H1 (cell line): Measurements from ENCODE around the gene NOC2L. TPM values are rescaled to one million over a fixed set of nuclear protein-coding genes. Genes with fewer than 3 reads are reported as not detected.

ENCODE experiments used
- BRCA1 ChIP-seq: IDR thresholded peaks from 2 replicates; pipeline ENCODE4 v1.6.1; 2012; ENCODE audit warnings: low read depth, low read length, improper control_type of control experiment
- CBX8 ChIP-seq: fragments of 300-800, 300-1000 bp; sonication (generic); IDR thresholded peaks from 2 replicates; pipeline ENCODE4 v1.7.1; 2016; ENCODE audit warnings: low read depth, low read length, borderline replicate concordance
- CEBPB ChIP-seq: IDR thresholded peaks from 2 replicates; pipeline ENCODE4 v1.6.1; 2012; ENCODE audit warnings: low read depth, low read length
- CHD1 ChIP-seq: IDR thresholded peaks from 2 replicates; pipeline ENCODE4 v1.6.1; 2012; ENCODE audit warnings: low read depth, low read length, improper control_type of control experiment
- CREB1 ChIP-seq: IDR thresholded peaks from 2 replicates; pipeline ENCODE4 v1.6.1; 2012; ENCODE audit warnings: inconsistent platforms
- CTCF ChIP-seq, 3 experiments: IDR thresholded peaks; 1 replicate in 2 of 3; 2 replicates in 1 of 3; pipeline versions ENCODE4 v1.5.1 to v1.6.1; 2011; ENCODE audit warnings: low read length in 3 of 3, mild to moderate bottlenecking in 3 of 3, inconsistent platforms in 2 of 3, low read depth in 1 of 3, moderate library complexity in 1 of 3; ENCODE audit not compliant: insufficient read depth in 1 of 3; ENCODE audit errors: control extremely low read depth in 1 of 3
- EP300 ChIP-seq, 2 experiments: IDR thresholded peaks; 1 replicate in 1 of 2; 2 replicates in 1 of 2; pipeline ENCODE4 v1.6.1; 2011 to 2012; ENCODE audit warnings: low read depth in 2 of 2, low read length in 2 of 2, mild to moderate bottlenecking in 2 of 2, borderline replicate concordance in 1 of 2, inconsistent platforms in 1 of 2, moderate library complexity in 1 of 2
- EZH2 ChIP-seq: fragments of 200-600 bp; sonication (generic); IDR thresholded peaks from 2 replicates; pipeline ENCODE4 v1.7.1; 2012; ENCODE audit warnings: low read depth, mild to moderate bottlenecking, moderate library complexity, low read length, inconsistent platforms; ENCODE audit not compliant: severe bottlenecking
- HDAC6 ChIP-seq: IDR thresholded peaks from one replicate; pipeline ENCODE4 v1.7.1; 2012; ENCODE audit warnings: low read depth, mild to moderate bottlenecking, inconsistent platforms, low read length, moderate library complexity
- KDM1A ChIP-seq: fragments of 200-600, 300-600 bp; sonication (generic); IDR thresholded peaks from 2 replicates; pipeline ENCODE4 v1.7.1; 2016; ENCODE audit warnings: mild to moderate bottlenecking, low read length, borderline replicate concordance
- MAFK ChIP-seq: IDR thresholded peaks from 2 replicates; pipeline ENCODE4 v1.6.1; 2012; ENCODE audit warnings: low read depth, mild to moderate bottlenecking, improper control_type of control experiment, low read length
- NRF1 ChIP-seq: IDR thresholded peaks from 2 replicates; pipeline ENCODE4 v1.6.1; 2011; ENCODE audit warnings: mild to moderate bottlenecking, low read depth, low read length, improper control_type of control experiment
- PHF8 ChIP-seq: fragments of 200-600 bp; sonication (generic); conservative IDR thresholded peaks from 2 replicates; pipeline ENCODE4 v1.7.1; 2012; ENCODE audit warnings: low read depth, mild to moderate bottlenecking, inconsistent platforms, low read length, moderate library complexity
- POLR2A ChIP-seq, 2 experiments: IDR thresholded peaks; 1 replicate in 1 of 2; 2 replicates in 1 of 2; pipeline ENCODE4 v1.6.1; 2011; ENCODE audit warnings: low read depth in 2 of 2, low read length in 2 of 2, mild to moderate bottlenecking in 2 of 2; ENCODE audit errors: control extremely low read depth in 1 of 2
- POLR2AphosphoS5 ChIP-seq: IDR thresholded peaks from 2 replicates; pipeline ENCODE4 v1.6.1; 2011; ENCODE audit warnings: low read depth, low read length
- RAD21 ChIP-seq, 2 experiments: IDR thresholded peaks in 1 of 2; conservative IDR thresholded peaks in 1 of 2; 2 replicates each; pipeline ENCODE4 v1.6.1; 2011; ENCODE audit warnings: low read depth in 2 of 2, low read length in 2 of 2, improper control_type of control experiment in 1 of 2, inconsistent platforms in 1 of 2, mild to moderate bottlenecking in 1 of 2, moderate library complexity in 1 of 2
- RBBP5 ChIP-seq: IDR thresholded peaks from 2 replicates; pipeline ENCODE4 v1.7.1; 2012; ENCODE audit warnings: low read depth, mild to moderate bottlenecking, inconsistent platforms, low read length, moderate library complexity, borderline replicate concordance
- RXRA ChIP-seq: IDR thresholded peaks from 2 replicates; pipeline ENCODE4 v1.6.1; 2011; ENCODE audit warnings: low read depth, mild to moderate bottlenecking, low read length, moderate library complexity; ENCODE audit not compliant: insufficient read depth
- SP2 ChIP-seq: IDR thresholded peaks from 2 replicates; pipeline ENCODE4 v1.6.1; 2012; ENCODE audit warnings: mild to moderate bottlenecking, low read length, inconsistent platforms
- SRF ChIP-seq: IDR thresholded peaks from 2 replicates; pipeline ENCODE4 v1.6.1; 2011; ENCODE audit warnings: mild to moderate bottlenecking, low read depth, low read length, moderate library complexity
- TAF1 ChIP-seq: IDR thresholded peaks from 2 replicates; pipeline ENCODE4 v1.6.1; 2011; ENCODE audit warnings: mild to moderate bottlenecking, low read depth, low read length
- TCF12 ChIP-seq: IDR thresholded peaks from 2 replicates; pipeline ENCODE4 v1.6.1; 2011; ENCODE audit warnings: low read depth, mild to moderate bottlenecking, low read length
- TEAD4 ChIP-seq: IDR thresholded peaks from 2 replicates; pipeline ENCODE4 v1.6.1; 2012; ENCODE audit warnings: low read depth, low read length, inconsistent platforms, mixed read lengths
- polyA plus RNA-seq, 7 experiments: library from polyadenylated mRNA; depleted of rRNA in 3 of 7; stranded (reverse) in 5 of 7; unstranded in 2 of 7; fragments of >200 nt in 5 of 7; fragments of 200-250 nt in 2 of 7; gene quantifications; 1 replicate in 5 of 7; 2 replicates in 1 of 7; 4 replicates in 1 of 7; pipeline versions ENCODE4 v1.2.1 to v1.2.3, GENCODE V29; 2011 to 2013; ENCODE audit warnings: missing spikeins in 2 of 7, mixed read lengths in 2 of 7
- total RNA-seq: library from RNA; stranded (reverse); fragmentation: NEBNext Ultra II Directional; extraction: Animal tissue kit (Norgen Biotek cat#: 25700); gene quantifications from 2 replicates; pipeline ENCODE4 v1.2.1, GENCODE V29; 2021

The NOC2L gene
- total and polyA plus RNA-seq, 2 of the 8 experiments (the other 6 are each of a cell fraction or from before 2014, with no cell fraction given): 74.7 to 130 TPM

GRCh38 chr1:923131-923990 lies 35.7 kb downstream of the NOC2L start, which contains the start of gene SAMD11 (continued):
- TF ChIP-seq SP2 (no peak), TEAD4 (no peak), NRF1 (no peak), PHF8 (no peak), TAF1 (no peak), HDAC6 (no peak), CHD1 (no peak), CTCF (IDR thresholded peaks at IDR 0.05; ENCODE audit: control extremely low read depth in 1 of 3, insufficient read depth in 1 of 3, low read depth in 1 of 3, low read length in 3 of 3) (no peak), EZH2 (peak; percentile 94), CBX8 (no peak), RXRA (no peak), TCF12 (no peak), BRCA1 (no peak), RBBP5 (no peak), POLR2AphosphoS5 (no peak), KDM1A (no peak), CREB1 (no peak), RAD21 (IDR thresholded peaks at IDR 0.05 in 1 of 2, conservative IDR thresholded peaks at IDR 0.05 in 1 of 2; ENCODE audit: low read depth in 2 of 2, low read length in 2 of 2) (no peak), CEBPB (no peak), SRF (no peak), EP300 (IDR thresholded peaks at IDR 0.05; ENCODE audit: borderline replicate concordance in 1 of 2, low read depth in 2 of 2, low read length in 2 of 2) (peak in 1 of 2 experiments; percentile 20; a peak in 1 of 3 replicates), POLR2A (IDR thresholded peaks at IDR 0.05; ENCODE audit: control extremely low read depth in 1 of 2, low read depth in 2 of 2, low read length in 2 of 2) (no peak), MAFK (no peak)
